ENCODE data around the gene ITIH1.

ITIH1 gene

DNA sequence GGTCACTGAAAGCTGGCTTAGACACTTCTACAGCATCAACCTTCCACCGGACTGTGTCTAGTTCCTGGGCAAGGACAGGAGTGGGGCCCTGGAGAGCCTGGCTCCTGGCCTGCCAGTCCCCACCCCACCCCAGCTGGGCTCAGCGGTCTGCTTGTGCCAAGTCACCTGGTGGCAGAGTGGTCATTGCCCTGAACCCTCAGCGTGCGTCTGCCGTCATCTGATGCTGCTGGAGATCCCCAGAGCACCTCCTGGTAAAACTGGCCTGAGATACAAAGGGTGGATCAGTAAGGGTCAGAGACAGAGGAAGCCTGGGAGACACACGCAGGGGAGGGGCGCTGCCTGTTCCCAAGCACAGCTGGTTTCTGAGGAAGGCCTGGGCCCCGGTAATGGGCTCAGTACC, 36.4 kb downstream of the ITIH1 start:
- no peak for DNase-seq (ENCODE audit: low read depth in 2 of 2)

GRCh38 chr3:52816199-52816598, 38.8 kb downstream of the ITIH1 start:
- no peak for DNase-seq (ENCODE audit: low read depth in 2 of 2)

DNA sequence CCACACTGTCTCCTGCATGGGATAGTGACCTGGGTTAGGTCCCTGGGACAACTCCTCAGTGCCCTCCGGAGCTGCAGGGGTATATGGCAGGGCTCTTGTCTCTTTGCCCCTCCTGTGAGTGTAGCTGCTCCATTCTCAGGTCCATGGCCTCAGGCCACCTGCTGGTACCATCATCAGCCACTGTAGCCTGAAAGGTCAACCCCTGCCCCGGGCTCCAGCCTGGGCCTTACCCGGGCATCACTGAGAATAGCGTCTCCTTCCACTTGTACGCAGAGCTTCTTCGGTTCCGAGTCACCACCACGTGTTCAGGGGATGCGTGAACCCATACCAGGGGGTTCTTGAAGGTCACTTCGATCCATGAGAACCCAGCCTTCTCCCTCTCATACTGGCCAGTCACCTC, 39.3 kb downstream of the ITIH1 start:
- no peak for DNase-seq (ENCODE audit: low read depth in 2 of 2)

- no peak for DNase-seq (ENCODE audit: low read depth in 2 of 2)
Measured at GRCh38 chr3:52817221-52817620, 39.8 kb downstream of the ITIH1 start.

GRCh38 chr3:52817860-52818259, 40.5 kb downstream of the ITIH1 start:
- no peak for DNase-seq (ENCODE audit: low read depth in 2 of 2)

- DNase-seq (ENCODE audit: low read depth in 2 of 2), result no peak
Measured at GRCh38 chr3:52819936-52820335, 42.5 kb downstream of the ITIH1 start.

DNA sequence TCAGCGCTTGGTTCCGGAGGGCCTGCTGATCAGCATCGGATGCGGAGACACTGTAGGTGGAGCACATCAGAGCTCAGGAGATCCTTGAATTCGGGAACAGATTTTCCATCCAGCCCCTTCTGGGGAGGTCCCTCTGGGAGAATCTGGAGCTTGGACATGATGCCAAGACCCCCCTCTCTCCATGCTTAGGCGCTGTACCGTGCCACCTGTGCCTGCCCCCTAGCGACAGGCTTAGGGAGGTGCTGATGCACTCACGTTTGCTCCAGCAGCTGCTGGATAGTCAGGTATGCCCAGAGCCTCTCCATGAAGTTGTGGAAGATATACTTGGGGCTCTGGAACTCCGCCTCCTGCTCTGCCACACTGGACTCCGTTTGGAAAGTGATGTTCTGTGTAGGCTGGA, 43.3 kb downstream of the ITIH1 start:
- no peak for DNase-seq (ENCODE audit: low read depth in 2 of 2)

DNA sequence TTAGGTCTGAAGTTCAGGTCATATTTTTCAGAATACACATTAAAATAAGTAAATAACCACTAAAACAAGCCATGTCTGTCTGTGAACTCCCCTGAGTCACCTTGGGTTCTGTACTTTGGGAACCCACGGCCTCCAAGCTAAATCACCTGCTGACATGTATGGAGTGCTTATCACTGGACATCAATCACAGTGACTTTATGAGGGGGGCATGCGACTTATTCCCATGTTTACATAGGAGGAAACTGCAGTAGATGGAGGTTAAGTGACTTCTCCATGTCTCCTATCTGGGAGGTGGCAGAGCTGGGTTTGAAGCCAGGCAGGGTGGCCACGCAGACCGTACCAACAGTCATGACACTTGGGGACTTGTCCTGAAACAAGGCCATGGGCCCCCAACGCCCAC, 45.0 kb downstream of the ITIH1 start:
- DNase-seq (ENCODE audit: low read depth in 2 of 2), result no peak

GRCh38 chr3:52824037-52824436, 46.6 kb downstream of the ITIH1 start:
- DNase-seq (ENCODE audit: low read depth in 2 of 2), result no peak

DNA sequence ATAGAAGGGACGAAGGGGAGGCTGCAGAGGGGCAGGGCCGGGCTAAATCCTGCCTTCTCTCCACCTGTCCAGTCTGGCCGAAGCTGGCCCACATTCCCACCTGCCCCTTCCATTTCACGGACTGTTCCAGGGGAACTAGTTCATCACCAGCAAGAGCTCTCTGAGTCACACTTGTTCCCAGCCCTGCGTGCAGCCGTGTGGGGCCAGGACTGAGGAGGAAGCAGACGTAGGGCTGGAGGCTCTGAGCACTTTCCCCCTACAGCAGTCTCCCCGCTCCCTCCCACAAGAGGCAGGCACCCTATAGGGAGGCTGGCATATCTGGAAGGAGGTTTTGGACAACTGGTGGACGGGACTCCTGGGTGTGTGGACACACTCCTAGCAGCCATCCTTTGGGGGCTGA, 50.0 kb downstream of the ITIH1 start:
- DNase-seq (ENCODE audit: low read depth in 2 of 2), result no peak

- DNase-seq (ENCODE audit: low read depth in 2 of 2), result no peak
Measured at GRCh38 chr3:52827866-52828376, 50.5 kb downstream of the ITIH1 start.

DNA sequence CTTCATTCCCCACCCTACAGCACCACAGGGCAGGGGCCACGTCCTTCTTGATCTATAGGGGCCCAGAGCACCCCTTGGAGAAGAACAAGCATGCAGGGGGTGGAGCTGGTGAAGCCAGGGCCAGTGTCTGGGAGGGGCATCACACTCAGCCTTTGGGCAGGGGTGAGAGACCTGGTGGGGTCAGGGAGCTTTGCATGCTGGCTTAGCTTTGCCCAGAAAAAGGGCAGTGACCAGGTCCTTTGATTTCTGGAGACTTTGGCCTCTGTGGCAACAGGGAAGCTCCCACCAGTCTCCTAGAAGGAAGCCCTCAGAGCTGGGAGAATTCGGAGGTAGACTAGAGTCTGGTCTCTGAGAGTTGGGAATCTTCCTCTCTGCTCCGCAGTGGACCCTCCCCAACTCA, 52.1 kb downstream of the ITIH1 start:
- no peak for DNase-seq (ENCODE audit: low read depth in 2 of 2)

DNA sequence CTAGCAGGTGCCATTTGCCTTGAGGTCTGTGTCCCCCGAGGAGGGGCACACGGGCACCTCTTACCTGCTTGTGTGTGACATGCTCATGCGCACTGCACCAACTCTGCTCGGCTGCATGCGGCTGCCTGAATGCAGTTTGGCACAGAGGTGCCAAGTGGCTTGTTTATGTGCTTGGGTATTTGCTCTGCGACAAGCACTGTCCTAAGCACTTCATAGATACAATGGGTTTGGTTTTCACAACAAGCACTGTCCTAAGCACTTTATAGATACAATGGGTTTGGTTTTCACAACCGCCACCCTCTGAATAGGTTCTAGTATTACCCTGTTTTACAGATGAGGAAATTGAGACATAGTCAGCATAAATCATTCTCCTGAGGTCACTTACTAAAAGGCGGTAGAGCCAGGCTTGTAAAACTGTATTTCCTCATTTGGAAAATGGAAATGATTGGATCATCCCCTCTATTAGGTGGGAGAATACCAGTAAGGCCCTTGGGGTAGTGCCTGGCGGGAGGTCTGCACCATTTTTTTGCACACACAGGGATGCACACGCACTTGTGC, 52.6 kb downstream of the ITIH1 start:
- DNase-seq (ENCODE audit: low read depth in 2 of 2), result no peak

DNA sequence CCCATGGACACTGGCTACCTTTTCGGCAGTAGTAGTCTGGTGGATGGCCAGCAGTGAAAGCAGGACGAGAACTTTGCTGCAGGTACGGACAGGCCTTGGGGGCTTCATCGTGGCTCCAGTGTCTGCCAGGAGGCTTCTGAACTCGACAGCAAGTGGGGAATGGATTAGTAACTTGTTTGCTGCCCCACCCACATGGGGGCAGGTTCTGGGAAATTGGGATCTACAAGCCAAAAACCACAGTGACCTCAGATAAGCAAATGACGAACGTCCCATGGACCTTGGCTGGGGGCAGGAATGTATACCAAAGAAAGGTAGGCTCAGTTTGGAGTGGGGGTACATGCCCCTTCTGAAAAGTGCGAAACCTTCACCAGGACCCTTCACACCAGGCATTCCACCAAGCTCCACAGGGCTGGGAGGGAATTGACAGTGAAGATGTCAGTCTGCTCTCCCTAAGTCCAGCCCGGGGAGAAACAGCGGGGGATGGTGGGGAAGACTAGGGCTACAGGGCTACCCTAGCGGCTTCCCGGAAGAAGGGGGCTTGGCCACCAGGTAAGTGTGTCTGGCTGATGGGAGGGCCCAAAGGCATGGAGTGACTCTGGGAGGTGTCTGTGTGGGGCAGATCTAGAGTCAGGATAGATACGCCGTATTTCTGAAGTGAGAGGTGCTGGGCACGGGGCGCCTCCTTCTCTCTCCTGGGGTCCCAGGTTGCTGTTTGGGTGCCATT, 53.3 kb downstream of the ITIH1 start, which contains the start of gene ITIH4:
TSS of gene ITIH4 (minus strand) at position 138 of the 724 bp plus-strand sequence. CDS start at position 108, 30 bp downstream.
- DNase-seq (ENCODE audit: low read depth in 2 of 2), result no peak

DNA sequence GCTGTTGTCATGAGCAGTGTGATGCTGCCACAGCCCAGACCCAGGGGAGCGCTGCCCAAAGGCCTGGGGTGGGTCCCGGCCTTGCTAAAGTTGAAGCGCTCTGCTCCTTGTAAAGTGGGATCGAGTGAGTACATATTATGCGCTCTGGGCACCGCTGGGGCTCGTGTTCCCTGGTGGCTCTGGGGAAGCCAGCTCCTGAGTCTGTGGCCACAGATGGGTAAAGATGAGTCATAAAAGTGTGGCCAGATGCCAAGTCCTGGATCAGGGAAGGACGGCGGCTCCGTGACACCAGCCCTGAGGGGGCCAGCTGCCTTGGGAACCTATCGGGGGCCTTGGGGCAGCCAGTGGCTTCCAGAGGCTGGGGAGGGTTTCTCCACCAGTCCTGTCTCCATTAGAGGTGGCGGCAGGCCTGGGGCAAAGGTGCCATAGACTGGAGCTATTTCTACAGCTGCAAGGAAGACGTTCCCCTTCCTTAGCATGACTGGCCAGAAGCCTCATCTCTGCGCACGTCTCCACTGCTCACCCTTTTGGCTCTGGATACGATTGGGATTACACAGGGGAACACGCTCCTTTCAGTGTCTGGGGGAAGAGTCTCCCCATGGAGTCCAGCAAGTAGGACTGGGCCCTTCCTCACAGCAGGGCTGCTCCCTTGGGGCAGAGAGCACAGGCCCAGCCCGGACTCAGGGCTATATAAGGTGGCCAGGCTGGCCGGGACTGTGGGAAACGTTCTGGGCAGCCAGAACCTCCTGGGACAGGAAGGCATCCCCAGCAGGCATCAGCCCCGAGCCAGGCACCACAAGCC, 54.3 kb downstream of the ITIH1 start:
- DNase-seq (ENCODE audit: low read depth in 2 of 2), result no peak

DNA sequence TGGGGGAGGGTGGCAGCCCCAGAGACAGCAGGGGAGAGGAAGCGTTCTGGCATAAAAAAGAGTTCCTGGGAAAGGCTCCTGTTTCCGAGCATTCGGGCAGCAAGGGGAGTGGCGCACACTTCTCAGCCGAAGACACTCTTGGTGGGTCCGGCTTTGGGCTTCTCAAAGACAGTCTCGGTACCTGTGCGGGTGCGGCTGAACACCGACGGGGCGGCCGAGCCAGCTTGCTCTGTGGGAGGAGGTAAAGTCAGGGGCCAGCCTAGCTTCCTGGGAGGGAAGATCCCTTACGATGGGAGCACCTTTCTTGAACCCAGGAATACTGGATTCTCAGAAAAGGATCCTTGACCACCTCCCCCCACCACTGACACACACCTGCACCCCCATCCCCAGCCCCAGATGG, 55.8 kb downstream of the ITIH1 start:
- no peak for DNase-seq (ENCODE audit: low read depth in 2 of 2)

- DNase-seq (ENCODE audit: low read depth in 2 of 2), result no peak
Measured at GRCh38 chr3:52834871-52835501, 57.6 kb downstream of the ITIH1 start, which contains the start of gene MUSTN1. Gene MUSTN1, minus strand, starts transcription at chr3:52835019. Its CDS starts 71 bp downstream, at chr3:52834948.

DNA sequence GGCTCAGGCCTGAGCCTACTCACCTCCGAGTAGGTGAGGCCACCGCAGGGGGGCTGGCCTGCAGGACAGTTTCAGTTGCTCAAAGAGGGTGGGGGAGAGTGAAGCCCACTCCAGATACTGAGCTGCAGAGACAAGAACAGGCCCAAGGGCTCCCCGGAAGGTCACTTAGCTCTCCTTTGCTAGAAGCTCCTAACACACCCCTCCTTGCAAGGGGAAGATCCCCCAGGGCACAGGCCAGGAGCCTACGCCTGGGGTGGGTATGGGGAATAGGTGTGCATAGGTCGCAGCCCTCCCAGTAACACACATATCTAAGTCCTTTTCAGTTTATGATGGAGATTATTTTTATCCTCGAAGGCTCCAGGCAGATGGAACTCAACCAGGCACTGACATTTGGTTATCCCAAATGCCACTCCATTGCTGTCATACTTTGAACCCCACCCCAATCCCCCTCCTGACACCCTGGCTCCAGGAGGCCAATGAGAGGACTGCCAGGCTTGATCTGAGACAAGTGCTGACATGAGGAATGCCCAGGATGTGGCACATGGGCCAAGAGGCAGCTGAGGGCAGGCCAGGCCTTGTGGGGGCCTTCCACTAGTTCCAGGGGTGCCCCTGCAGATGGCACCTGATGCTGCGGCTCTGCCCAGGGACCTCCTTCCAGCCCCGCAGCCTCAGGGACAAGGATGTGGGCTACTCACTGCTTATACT, 58.5 kb downstream of the ITIH1 start:
- DNase-seq (ENCODE audit: low read depth in 2 of 2), result no peak

DNA sequence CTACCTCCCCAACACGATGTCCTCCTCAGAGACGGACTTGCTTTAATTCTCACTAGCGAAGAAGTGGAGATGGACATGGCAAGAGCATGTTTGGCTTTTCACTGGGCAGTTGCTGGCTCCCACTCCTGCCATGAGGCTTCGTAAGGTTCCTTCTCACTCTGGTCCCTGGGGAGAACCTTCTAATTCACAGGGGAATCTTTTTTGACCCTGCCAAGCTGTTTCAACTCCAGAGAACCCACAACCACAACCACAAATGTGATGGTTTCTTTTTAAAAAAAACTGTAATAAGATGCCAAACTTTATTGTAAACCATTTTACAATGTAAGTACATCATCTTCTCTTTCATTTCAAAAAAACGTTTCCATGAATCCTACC, 59.1 kb downstream of the ITIH1 start:
- DNase-seq (ENCODE audit: low read depth in 2 of 2), result no peak

GRCh38 chr3:52836986-52837385, 59.6 kb downstream of the ITIH1 start:
- DNase-seq (ENCODE audit: low read depth in 2 of 2), result no peak

DNA sequence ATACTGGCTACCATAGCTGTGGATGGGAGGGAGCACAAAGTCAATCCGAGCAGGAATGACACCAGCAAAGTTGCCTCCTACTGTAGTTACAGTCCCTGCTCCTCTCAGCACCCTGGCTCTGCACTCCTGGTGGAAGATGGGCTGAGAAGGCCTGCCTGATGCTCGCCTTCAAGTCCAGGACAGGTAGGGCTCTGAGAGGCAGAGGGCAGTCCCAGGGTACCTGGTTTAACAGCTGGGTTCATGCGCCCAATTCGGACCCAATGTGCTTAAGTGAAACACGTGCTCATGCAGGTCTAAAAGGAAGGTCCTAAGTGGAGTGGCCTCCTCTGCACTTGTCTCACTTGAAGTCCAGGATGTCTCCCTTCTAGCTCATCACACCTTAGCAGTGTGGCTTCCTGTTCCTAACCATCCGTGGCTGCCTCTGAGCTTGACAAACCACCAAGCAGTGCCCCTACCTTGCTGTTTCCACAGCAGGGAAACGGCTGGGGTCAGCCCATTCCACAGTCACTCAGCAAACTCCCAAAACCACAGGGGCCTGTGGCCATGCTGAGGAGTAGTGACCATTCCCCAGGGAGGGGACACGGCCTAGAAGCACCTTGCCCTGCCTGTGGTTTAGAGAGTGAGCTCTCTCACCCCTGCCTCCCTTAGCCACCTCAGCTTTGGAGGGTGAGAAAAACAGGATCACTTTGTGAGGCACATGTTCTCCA, 61.3 kb downstream of the ITIH1 start:
- peak in 1 of 2 donors; percentile 6 for DNase-seq (ENCODE audit: low read depth in 2 of 2)
